ENCODE results near the gene FRMD4A.

Gene FRMD4A

GRCh38 chr10:13989616-13990015 is 341.1 kb downstream of the FRMD4A start:
- no peaks in the 10 kb centered on the region for H3K36me3 ChIP-seq (ENCODE audit: control insufficient read depth, insufficient read depth, low read length)
- no peak overlapping the region for H3K27ac ChIP-seq (ENCODE audit: insufficient read depth, low read length, poor library complexity, severe bottlenecking)
- no peaks in the 10 kb centered on the region for H3K9me3 ChIP-seq (ENCODE audit: control insufficient read depth, low read length)
- H3K4me1 ChIP-seq (ENCODE audit: control insufficient read depth, insufficient read depth, low read length, poor library complexity, severe bottlenecking), result peaks cover 15% of the 10 kb centered on the region
- H3K4me3 ChIP-seq (ENCODE audit: insufficient read depth, low read depth, low read length, poor library complexity, severe bottlenecking), result no peak overlapping the region
- no peaks in the 10 kb centered on the region for H3K27me3 ChIP-seq (replicated peaks; ENCODE audit: control insufficient read depth, insufficient read depth, low read length, poor library complexity, severe bottlenecking)
- DNase-seq, result no peak

DNA sequence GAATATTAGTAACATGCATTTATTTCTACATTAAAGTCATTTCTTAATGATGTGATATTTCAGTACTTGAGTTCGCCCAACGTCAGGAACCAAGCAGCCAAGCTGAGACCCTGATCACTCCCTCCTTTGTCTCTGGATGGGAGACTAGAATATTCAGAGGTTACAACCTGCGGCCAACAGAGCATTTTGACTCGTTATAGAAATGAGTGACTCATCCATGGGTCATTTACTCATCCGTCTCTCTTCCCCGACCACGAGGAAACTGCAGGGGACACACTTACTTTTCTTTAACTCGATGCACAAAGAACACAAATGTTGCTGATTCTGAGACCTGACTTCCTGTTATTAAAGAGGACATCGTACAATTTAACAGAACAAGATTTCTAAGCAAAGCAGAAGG is 343.3 kb downstream of the FRMD4A start:
- no peaks in the 10 kb centered on the region for H3K27me3 ChIP-seq (replicated peaks; ENCODE audit: control insufficient read depth, insufficient read depth, low read length, poor library complexity, severe bottlenecking)
- peaks cover 12% of the 10 kb centered on the region for H3K4me1 ChIP-seq (ENCODE audit: control insufficient read depth, insufficient read depth, low read length, poor library complexity, severe bottlenecking)
- no peak overlapping the region for H3K27ac ChIP-seq (ENCODE audit: insufficient read depth, low read length, poor library complexity, severe bottlenecking)
- no peak for DNase-seq
- no peak overlapping the region for H3K4me3 ChIP-seq (ENCODE audit: insufficient read depth, low read depth, low read length, poor library complexity, severe bottlenecking)
- no peaks in the 10 kb centered on the region for H3K9me3 ChIP-seq (ENCODE audit: control insufficient read depth, low read length)
- no peaks in the 10 kb centered on the region for H3K36me3 ChIP-seq (ENCODE audit: control insufficient read depth, insufficient read depth, low read length)

GRCh38 chr10:13984647-13985155 is 346.0 kb downstream of the FRMD4A start:
- Histone ChIP-seq H3K4me1 (ENCODE audit: control insufficient read depth, insufficient read depth, low read length, poor library complexity, severe bottlenecking) (peaks cover 12% of the 10 kb centered on the region), H3K9me3 (ENCODE audit: control insufficient read depth, low read length) (no peaks in the 10 kb centered on the region), H3K36me3 (ENCODE audit: control insufficient read depth, insufficient read depth, low read length) (no peaks in the 10 kb centered on the region), H3K4me3 (ENCODE audit: insufficient read depth, low read depth, low read length, poor library complexity, severe bottlenecking) (no peak overlapping the region), H3K27me3 (replicated peaks; ENCODE audit: control insufficient read depth, insufficient read depth, low read length, poor library complexity, severe bottlenecking) (no peaks in the 10 kb centered on the region), H3K27ac (ENCODE audit: insufficient read depth, low read length, poor library complexity, severe bottlenecking) (no peak overlapping the region)
- DNase-seq, result no peak

DNA sequence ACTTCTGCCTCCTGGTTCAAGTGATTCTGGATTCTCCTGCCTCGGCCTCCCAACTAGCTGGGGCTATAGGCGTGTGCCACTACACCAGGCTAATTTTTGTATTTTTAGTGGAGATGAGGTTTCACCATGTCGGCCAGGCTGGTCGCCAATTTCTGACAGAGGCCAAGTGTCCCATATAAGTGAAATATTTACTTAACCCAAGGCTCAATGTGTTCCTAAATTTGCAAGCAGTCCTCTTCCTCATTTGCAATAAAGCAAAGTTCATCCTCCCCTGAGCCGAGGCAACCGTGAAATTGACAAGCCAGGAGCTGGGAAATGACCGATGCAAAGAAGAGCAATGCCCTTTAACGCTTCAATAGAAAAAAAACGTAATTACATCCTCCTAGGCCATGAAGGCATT is 347.7 kb downstream of the FRMD4A start:
- H3K4me3 ChIP-seq (ENCODE audit: insufficient read depth, low read depth, low read length, poor library complexity, severe bottlenecking), result no peak overlapping the region
- H3K27me3 ChIP-seq (replicated peaks; ENCODE audit: control insufficient read depth, insufficient read depth, low read length, poor library complexity, severe bottlenecking), result no peaks in the 10 kb centered on the region
- no peak for DNase-seq
- H3K27ac ChIP-seq (ENCODE audit: insufficient read depth, low read length, poor library complexity, severe bottlenecking), result no peak overlapping the region
- peaks cover 8% of the 10 kb centered on the region for H3K4me1 ChIP-seq (ENCODE audit: control insufficient read depth, insufficient read depth, low read length, poor library complexity, severe bottlenecking)
- H3K9me3 ChIP-seq (ENCODE audit: control insufficient read depth, low read length), result no peaks in the 10 kb centered on the region
- H3K36me3 ChIP-seq (ENCODE audit: control insufficient read depth, insufficient read depth, low read length), result no peaks in the 10 kb centered on the region

DNA sequence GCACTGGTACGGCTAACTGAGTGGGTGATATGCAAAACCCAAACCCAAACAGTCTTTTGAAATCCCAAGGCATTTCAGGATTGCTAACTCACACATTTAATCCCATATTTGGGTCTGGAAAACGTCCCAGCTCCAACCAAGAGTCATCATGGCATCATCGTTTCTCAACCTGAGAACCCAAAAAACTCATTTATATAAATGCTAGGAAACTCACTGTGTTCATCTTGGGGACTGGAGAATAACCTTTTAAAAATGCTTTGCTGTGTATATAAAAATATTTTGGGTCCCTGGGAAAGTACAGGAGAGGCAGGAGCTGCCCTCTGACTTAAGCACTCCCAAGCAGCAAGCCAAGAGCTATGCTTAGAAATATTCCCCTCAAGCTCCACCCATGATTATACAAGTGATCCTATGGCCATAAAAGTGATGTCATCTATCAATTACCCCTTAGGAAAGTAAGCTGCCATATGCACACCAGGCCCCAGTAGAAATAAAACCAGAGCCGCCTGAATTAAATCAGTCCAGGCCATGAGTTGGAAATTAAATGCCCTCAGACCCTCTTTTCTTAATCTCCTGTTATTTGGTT is 352.1 kb downstream of the FRMD4A start:
- Histone ChIP-seq H3K4me3 (ENCODE audit: insufficient read depth, low read depth, low read length, poor library complexity, severe bottlenecking) (no peak overlapping the region), H3K9me3 (ENCODE audit: control insufficient read depth, low read length) (no peaks in the 10 kb centered on the region), H3K27ac (ENCODE audit: insufficient read depth, low read length, poor library complexity, severe bottlenecking) (no peak overlapping the region), H3K27me3 (replicated peaks; ENCODE audit: control insufficient read depth, insufficient read depth, low read length, poor library complexity, severe bottlenecking) (no peaks in the 10 kb centered on the region), H3K4me1 (ENCODE audit: control insufficient read depth, insufficient read depth, low read length, poor library complexity, severe bottlenecking) (no peaks in the 10 kb centered on the region), H3K36me3 (ENCODE audit: control insufficient read depth, insufficient read depth, low read length) (no peaks in the 10 kb centered on the region)
- no peak for DNase-seq

GRCh38 chr10:13977861-13978532 is 352.7 kb downstream of the FRMD4A start:
- Histone ChIP-seq H3K4me3 (ENCODE audit: insufficient read depth, low read depth, low read length, poor library complexity, severe bottlenecking) (no peak overlapping the region), H3K36me3 (ENCODE audit: control insufficient read depth, insufficient read depth, low read length) (no peaks in the 10 kb centered on the region), H3K27me3 (replicated peaks; ENCODE audit: control insufficient read depth, insufficient read depth, low read length, poor library complexity, severe bottlenecking) (no peaks in the 10 kb centered on the region), H3K4me1 (ENCODE audit: control insufficient read depth, insufficient read depth, low read length, poor library complexity, severe bottlenecking) (no peaks in the 10 kb centered on the region), H3K9me3 (ENCODE audit: control insufficient read depth, low read length) (no peaks in the 10 kb centered on the region), H3K27ac (ENCODE audit: insufficient read depth, low read length, poor library complexity, severe bottlenecking) (no peak overlapping the region)
- no peak for DNase-seq

GRCh38 chr10:13973742-13974141 is 357.0 kb downstream of the FRMD4A start:
- DNase-seq, result no peak
- Histone ChIP-seq H3K27ac (ENCODE audit: insufficient read depth, low read length, poor library complexity, severe bottlenecking) (no peak overlapping the region), H3K4me1 (ENCODE audit: control insufficient read depth, insufficient read depth, low read length, poor library complexity, severe bottlenecking) (no peaks in the 10 kb centered on the region)

DNA sequence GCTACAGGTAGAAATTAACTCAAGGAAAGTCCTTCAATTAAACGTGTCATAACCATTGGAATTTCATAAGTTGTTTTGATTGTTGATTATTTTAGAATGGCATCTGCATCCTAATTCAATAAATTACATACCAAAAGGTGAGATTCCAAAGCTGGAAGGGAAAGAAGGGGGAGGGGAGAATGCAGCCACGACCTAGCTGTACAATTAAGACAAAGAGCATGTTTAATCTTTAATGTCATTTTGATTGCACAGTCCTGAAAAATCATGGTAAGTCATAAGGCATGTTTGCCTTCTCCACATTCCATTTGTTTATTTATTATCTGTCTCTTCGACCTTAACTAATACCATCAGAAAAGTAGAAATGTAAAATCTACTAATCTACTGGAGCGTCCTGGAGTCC is 358.1 kb downstream of the FRMD4A start:
- Histone ChIP-seq H3K4me1 (ENCODE audit: control insufficient read depth, insufficient read depth, low read length, poor library complexity, severe bottlenecking) (no peaks in the 10 kb centered on the region), H3K36me3 (ENCODE audit: control insufficient read depth, insufficient read depth, low read length) (no peaks in the 10 kb centered on the region), H3K9me3 (ENCODE audit: control insufficient read depth, low read length) (no peaks in the 10 kb centered on the region)

More at GRCh38 chr10:13973742-13974141, 357.0 kb downstream of the FRMD4A start:
- Histone ChIP-seq H3K9me3 (ENCODE audit: control insufficient read depth, low read length) (no peaks in the 10 kb centered on the region), H3K4me3 (ENCODE audit: insufficient read depth, low read depth, low read length, poor library complexity, severe bottlenecking) (no peak overlapping the region), H3K27me3 (replicated peaks; ENCODE audit: control insufficient read depth, insufficient read depth, low read length, poor library complexity, severe bottlenecking) (no peaks in the 10 kb centered on the region), H3K36me3 (ENCODE audit: control insufficient read depth, insufficient read depth, low read length) (no peaks in the 10 kb centered on the region)

GRCh38 chr10:13971601-13972475 is 358.9 kb downstream of the FRMD4A start:
- Histone ChIP-seq H3K4me1 (ENCODE audit: control insufficient read depth, insufficient read depth, low read length, poor library complexity, severe bottlenecking) (no peaks in the 10 kb centered on the region), H3K27me3 (replicated peaks; ENCODE audit: control insufficient read depth, insufficient read depth, low read length, poor library complexity, severe bottlenecking) (no peaks in the 10 kb centered on the region), H3K4me3 (ENCODE audit: insufficient read depth, low read depth, low read length, poor library complexity, severe bottlenecking) (no peak overlapping the region), H3K9me3 (ENCODE audit: control insufficient read depth, low read length) (no peaks in the 10 kb centered on the region), H3K27ac (ENCODE audit: insufficient read depth, low read length, poor library complexity, severe bottlenecking) (no peak overlapping the region), H3K36me3 (ENCODE audit: control insufficient read depth, insufficient read depth, low read length) (no peaks in the 10 kb centered on the region)
- no peak for DNase-seq

More for the DNA sequence above, 358.1 kb downstream of the FRMD4A start:
- Histone ChIP-seq H3K27me3 (replicated peaks; ENCODE audit: control insufficient read depth, insufficient read depth, low read length, poor library complexity, severe bottlenecking) (no peaks in the 10 kb centered on the region), H3K27ac (ENCODE audit: insufficient read depth, low read length, poor library complexity, severe bottlenecking) (no peak overlapping the region), H3K4me3 (ENCODE audit: insufficient read depth, low read depth, low read length, poor library complexity, severe bottlenecking) (no peak overlapping the region)
- no peak for DNase-seq

- DNase-seq, result no peak
- Histone ChIP-seq H3K4me3 (ENCODE audit: insufficient read depth, low read depth, low read length, poor library complexity, severe bottlenecking) (no peak overlapping the region), H3K9me3 (ENCODE audit: control insufficient read depth, low read length) (no peaks in the 10 kb centered on the region), H3K36me3 (ENCODE audit: control insufficient read depth, insufficient read depth, low read length) (no peaks in the 10 kb centered on the region), H3K27me3 (replicated peaks; ENCODE audit: control insufficient read depth, insufficient read depth, low read length, poor library complexity, severe bottlenecking) (no peaks in the 10 kb centered on the region), H3K4me1 (ENCODE audit: control insufficient read depth, insufficient read depth, low read length, poor library complexity, severe bottlenecking) (no peaks in the 10 kb centered on the region), H3K27ac (ENCODE audit: insufficient read depth, low read length, poor library complexity, severe bottlenecking) (no peak overlapping the region)
Measured at GRCh38 chr10:13970957-13971353, 359.8 kb downstream of the FRMD4A start.

Data from effector memory CD4-positive, alpha-beta T cell (primary cell).